ENCODE results near the gene PTPN3.

- TF ChIP-seq CTCF (conservative IDR thresholded peaks at IDR 0.05) = no peak
- TF ChIP-seq ZFX (IDR thresholded peaks at IDR 0.05) = no peak
Observed at GRCh38 chr9:109455391-109455790, 42.7 kb downstream of the PTPN3 start.

All from C4-2B (cell line).